ENCODE results near the gene RHBDF2. TPM values are rescaled to one million over a fixed set of nuclear protein-coding genes. Genes with fewer than 3 reads are reported as not detected.
A peak's percentile ranks its signal among the peaks of the same experiment; 100 is the strongest.

RHBDF2 gene
- total RNA-seq, 4 donors from 2014 or later, result 53.7 to 76.1 (median 62.6) TPM

- intact Hi-C loops (cut with DNase I; ENCODE audit: low total_unique reads), result no loop called here
- H3K4me3 ChIP-seq (ENCODE audit: low read depth, poor library complexity, severe bottlenecking), result no peak overlapping the region
- no peak for DNase-seq (ENCODE audit: low spot score in 2 of 2)
- TF ChIP-seq CTCF (IDR thresholded peaks at IDR 0.05), result no peak
- no peak for TF ChIP-seq POLR2A (IDR thresholded peaks at IDR 0.05)
- 83 to 86% methylated on average over 11 to 18 of the region's 18 CpGs for WGBS, 2 donors
These were observed 30.3 kb upstream of the RHBDF2 start for GRCh38 chr17:76531486-76532038.

GRCh38 chr17:76530811-76531485, 29.7 kb upstream of the RHBDF2 start:
- no peak overlapping the region for H3K4me3 ChIP-seq (ENCODE audit: low read depth, poor library complexity, severe bottlenecking)
- no peak for TF ChIP-seq POLR2A (IDR thresholded peaks at IDR 0.05)
- no peak for TF ChIP-seq CTCF (IDR thresholded peaks at IDR 0.05)
- intact Hi-C loops (cut with DNase I; ENCODE audit: low total_unique reads), result no loop called here
- no peak for DNase-seq (ENCODE audit: low spot score in 2 of 2)
- 78 to 86% methylated on average over 16 to 30 of the region's 32 CpGs for WGBS, 2 donors

- peak; percentile 62 to 93 for DNase-seq (ENCODE audit: low spot score in 2 of 2)
- 24 to 33% methylated on average over 21 to 23 of the region's 23 CpGs for WGBS, 2 donors
- TF ChIP-seq POLR2A (IDR thresholded peaks at IDR 0.05) (no peak), CTCF (IDR thresholded peaks at IDR 0.05) (no peak)
- intact Hi-C loops (cut with DNase I; ENCODE audit: low total_unique reads), result no loop called here
- H3K4me3 ChIP-seq (ENCODE audit: low read depth, poor library complexity, severe bottlenecking), result no peak overlapping the region
These were observed 29.0 kb upstream of the RHBDF2 start for GRCh38 chr17:76530095-76530723.

GRCh38 chr17:76529224-76530094, 28.2 kb upstream of the RHBDF2 start:
- H3K4me3 ChIP-seq (ENCODE audit: low read depth, poor library complexity, severe bottlenecking), result no peak overlapping the region
- WGBS, 2 donors, result 15 to 25% methylated on average over 17 to 19 of the region's 20 CpGs
- TF ChIP-seq POLR2A (IDR thresholded peaks at IDR 0.05) (no peak), CTCF (IDR thresholded peaks at IDR 0.05) (no peak)
- peak; percentile 89 to 98 for DNase-seq (ENCODE audit: low spot score in 2 of 2)
- intact Hi-C loops (cut with DNase I; ENCODE audit: low total_unique reads), result no loop called here

- intact Hi-C loops (cut with DNase I; ENCODE audit: low total_unique reads), result no loop called here
- DNase-seq (ENCODE audit: low spot score in 2 of 2), result no peak
- no peak overlapping the region for H3K4me3 ChIP-seq (ENCODE audit: low read depth, poor library complexity, severe bottlenecking)
- 48 to 57% methylated on average over 31 of the region's 31 CpGs for WGBS, 2 donors
- no peak for TF ChIP-seq POLR2A (IDR thresholded peaks at IDR 0.05)
- no peak for TF ChIP-seq CTCF (IDR thresholded peaks at IDR 0.05)
These were observed 27.5 kb upstream of the RHBDF2 start for GRCh38 chr17:76528528-76529223.
